Fibroblast of lung (primary cell): ENCODE results near the gene PDE10A. TPM values are rescaled to one million over a fixed set of nuclear protein-coding genes. Genes with fewer than 3 reads are reported as not detected.
A peak's percentile ranks its signal among the peaks of the same experiment; 100 is the strongest.

ENCODE experiments used
- DNase-seq, 2 donors: peaks; one replicate each; pipeline versions ENCODE4 v3.0.0 to v3.0.0-alpha.2; 2010; ENCODE audit warnings: low read depth in 2 of 2
- H2AFZ ChIP-seq: 2 replicates; pipeline ENCODE4 v1.5.1; 2012; ENCODE audit warnings: low read length, control low read depth, inconsistent platforms
- H3K27ac ChIP-seq: 2 replicates; pipeline ENCODE4 v1.5.1; 2011; ENCODE audit warnings: low read length, control low read depth; ENCODE audit not compliant: insufficient read depth
- H3K27me3 ChIP-seq: 2 replicates; pipeline ENCODE4 v1.5.1; 2011; ENCODE audit warnings: mild to moderate bottlenecking, low read length; ENCODE audit not compliant: control insufficient read depth, insufficient read depth
- H3K36me3 ChIP-seq: 2 replicates; pipeline ENCODE4 v1.5.1; 2011; ENCODE audit warnings: low read length; ENCODE audit not compliant: control insufficient read depth, insufficient read depth
- H3K4me1 ChIP-seq: 2 replicates; pipeline ENCODE4 v1.5.1; 2011; ENCODE audit warnings: low read length; ENCODE audit not compliant: control insufficient read depth, insufficient read depth; ENCODE audit errors: extremely low read depth
- H3K4me2 ChIP-seq: 2 replicates; pipeline ENCODE4 v1.5.1; 2011; ENCODE audit warnings: low read length, control low read depth; ENCODE audit not compliant: insufficient read depth; ENCODE audit errors: extremely low read depth
- H3K4me3 ChIP-seq, 4 experiments: fragments of 200-600 bp in 1 of 4; sonication (generic) in 1 of 4; replicated peaks in 1 of 4; 2 replicates each; pipeline ENCODE4 v1.5.1; 2011 to 2016; ENCODE audit warnings: low read length in 4 of 4, low read depth in 3 of 4, mild to moderate bottlenecking in 3 of 4, control low read depth in 2 of 4, inconsistent platforms in 1 of 4, mixed read lengths in 1 of 4; ENCODE audit not compliant: insufficient read depth in 1 of 4; ENCODE audit errors: control extremely low read depth in 1 of 4
- H3K79me2 ChIP-seq: 2 replicates; pipeline ENCODE4 v1.5.1; 2012; ENCODE audit warnings: mild to moderate bottlenecking, low read length, inconsistent platforms; ENCODE audit not compliant: control insufficient read depth, insufficient read depth
- H3K9ac ChIP-seq: 2 replicates; pipeline ENCODE4 v1.5.1; 2011; ENCODE audit warnings: mild to moderate bottlenecking, low read length, control low read depth; ENCODE audit not compliant: insufficient read depth
- H3K9me3 ChIP-seq: 2 replicates; pipeline ENCODE4 v1.5.1; 2012; ENCODE audit warnings: low read depth, low read length; ENCODE audit not compliant: control insufficient read depth, insufficient read depth
- H4K20me1 ChIP-seq: 2 replicates; pipeline ENCODE4 v1.5.1; 2011; ENCODE audit warnings: low read length; ENCODE audit not compliant: control insufficient read depth, insufficient read depth; ENCODE audit errors: extremely low read depth
- CTCF ChIP-seq, 2 donors: IDR thresholded peaks in 1 of 2; conservative IDR thresholded peaks in 1 of 2; 1 replicate in 1 of 2; 2 replicates in 1 of 2; pipeline ENCODE4 v1.5.1; 2011 to 2012; ENCODE audit warnings: low read length in 2 of 2, control low read depth in 1 of 2, inconsistent platforms in 1 of 2, low read depth in 1 of 2, mild to moderate bottlenecking in 1 of 2
- EZH2 ChIP-seq: IDR thresholded peaks from 2 replicates; pipeline ENCODE4 v1.5.1; 2012; ENCODE audit warnings: low read length, control low read depth, mild to moderate bottlenecking; ENCODE audit errors: missing control alignments
- polyA plus RNA-seq, 2 donors: library from polyadenylated mRNA; depleted of rRNA in 1 of 2; stranded (reverse) in 1 of 2; unstranded in 1 of 2; fragments of >200 nt; gene quantifications; 2 replicates each; pipeline ENCODE4 v1.2.1, GENCODE V29; 2011 to 2012; ENCODE audit warnings: missing spikeins in 1 of 2
- total RNA-seq: library from RNA; depleted of rRNA; stranded (reverse); fragments of >200 nt; gene quantifications from 2 replicates; pipeline ENCODE4 v1.2.1, GENCODE V29; 2014

Gene PDE10A
- total and polyA plus RNA-seq, 2 donors (not counting 1 experiment from before 2014, with no cell fraction given): under 0.01 to 0.19 TPM

DNA sequence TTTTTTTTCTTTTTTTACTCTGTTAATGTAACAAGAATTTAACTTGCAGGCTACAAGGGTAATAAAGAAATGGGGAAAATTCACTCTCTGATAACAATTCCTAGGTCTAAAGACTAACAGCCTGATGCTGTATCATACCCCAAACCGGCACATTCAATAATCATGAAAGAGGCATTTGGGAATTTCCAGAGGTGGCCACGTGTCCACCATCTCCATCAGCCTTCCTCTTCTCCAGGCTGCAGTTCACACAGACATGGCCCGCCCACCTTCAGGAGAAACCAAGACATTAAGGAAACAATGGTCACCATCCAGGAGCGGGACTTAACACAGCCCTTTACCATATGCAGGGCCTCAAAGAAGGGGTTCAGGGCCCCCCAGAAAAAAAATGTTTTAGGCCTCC lies 44.8 kb downstream of the PDE10A start:
- no peak overlapping the region for H2AFZ ChIP-seq
- H3K4me3 ChIP-seq: no peak overlapping the region
- H3K27ac ChIP-seq: no peak overlapping the region
- H4K20me1 ChIP-seq: no peaks in the 10 kb centered on the region
- no peak overlapping the region for H3K9ac ChIP-seq
- no peaks in the 10 kb centered on the region for H3K27me3 ChIP-seq
- H3K36me3 ChIP-seq: no peaks in the 10 kb centered on the region
- no peak overlapping the region for H3K4me2 ChIP-seq
- H3K4me1 ChIP-seq: no peaks in the 10 kb centered on the region
- no peak for TF ChIP-seq CTCF (conservative IDR thresholded peaks at IDR 0.05 in 1 of 2, IDR thresholded peaks at IDR 0.05 in 1 of 2; ENCODE audit: low read depth in 1 of 2, low read length in 2 of 2)
- no peak for TF ChIP-seq EZH2
- H3K9me3 ChIP-seq: no peaks in the 10 kb centered on the region
- H3K79me2 ChIP-seq: no peaks in the 10 kb centered on the region
- DNase-seq: no peak

DNA sequence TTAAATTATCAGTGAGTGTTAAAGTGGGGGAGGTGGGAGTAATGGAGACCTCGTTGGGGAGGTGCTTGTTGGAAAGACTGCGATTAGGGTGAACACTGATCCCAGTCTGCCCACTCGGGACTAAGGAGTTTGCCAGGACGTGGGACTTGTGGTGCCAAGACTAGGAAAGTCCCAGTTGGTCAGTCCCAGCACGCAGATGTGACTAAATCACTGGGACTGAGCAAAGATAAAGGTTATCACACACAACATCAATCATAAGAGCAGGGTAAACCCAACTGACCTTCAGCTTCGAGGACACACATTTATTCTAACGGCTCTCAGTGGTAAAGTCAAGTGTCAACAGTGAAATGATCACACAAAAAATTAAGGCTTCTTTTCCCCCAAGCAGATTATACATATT lies 45.5 kb downstream of the PDE10A start:
- H3K9ac ChIP-seq: no peak overlapping the region
- no peak for DNase-seq
- no peaks in the 10 kb centered on the region for H3K79me2 ChIP-seq
- H2AFZ ChIP-seq: no peak overlapping the region
- H3K36me3 ChIP-seq: no peaks in the 10 kb centered on the region
- H3K4me3 ChIP-seq: no peak overlapping the region
- H3K9me3 ChIP-seq: no peaks in the 10 kb centered on the region
- H4K20me1 ChIP-seq: no peaks in the 10 kb centered on the region
- no peaks in the 10 kb centered on the region for H3K27me3 ChIP-seq
- TF ChIP-seq CTCF (conservative IDR thresholded peaks at IDR 0.05 in 1 of 2, IDR thresholded peaks at IDR 0.05 in 1 of 2; ENCODE audit: low read depth in 1 of 2, low read length in 2 of 2) (no peak), EZH2 (no peak)
- no peaks in the 10 kb centered on the region for H3K4me1 ChIP-seq
- no peak overlapping the region for H3K4me2 ChIP-seq
- no peak overlapping the region for H3K27ac ChIP-seq

- Histone ChIP-seq H3K79me2 (no peaks in the 10 kb centered on the region), H2AFZ (no peak overlapping the region)
- DNase-seq: peak in 1 of 2 donors; percentile 6
Measured at GRCh38 chr6:165616116-165616515, 46.9 kb downstream of the PDE10A start.

More at GRCh38 chr6:165616116-165616515, 46.9 kb downstream of the PDE10A start:
- TF ChIP-seq CTCF (conservative IDR thresholded peaks at IDR 0.05 in 1 of 2, IDR thresholded peaks at IDR 0.05 in 1 of 2; ENCODE audit: low read depth in 1 of 2, low read length in 2 of 2) (no peak), EZH2 (no peak)
- H3K36me3 ChIP-seq: no peaks in the 10 kb centered on the region
- H3K4me3 ChIP-seq: no peak overlapping the region
- H3K9me3 ChIP-seq: no peaks in the 10 kb centered on the region
- no peak overlapping the region for H3K4me2 ChIP-seq
- H4K20me1 ChIP-seq: no peaks in the 10 kb centered on the region
- H3K27me3 ChIP-seq: no peaks in the 10 kb centered on the region
- H3K27ac ChIP-seq: no peak overlapping the region
- no peak overlapping the region for H3K9ac ChIP-seq
- no peaks in the 10 kb centered on the region for H3K4me1 ChIP-seq
